ENCODE measurements around the gene L3MBTL4. TPM values are rescaled to one million over a fixed set of nuclear protein-coding genes. Genes with fewer than 3 reads are reported as not detected.

The L3MBTL4 gene
- total RNA-seq, 1 donor from 2014 or later: 0.26 TPM

GRCh38 chr18:6365385-6365784 lies 49.3 kb downstream of the L3MBTL4 start:
- Mint-ChIP-seq H3K27me3 (no peaks in the 10 kb centered on the region), H3K9me3 (no peaks in the 10 kb centered on the region), H3K4me3 (no peak overlapping the region), H3K36me3 (ENCODE audit: low read depth) (no peaks in the 10 kb centered on the region), H3K27ac (no peak overlapping the region), H3K4me1 (no peaks in the 10 kb centered on the region)
- no peak for DNase-seq
- intact Hi-C loops (cut with micrococcal nuclease): no loop called here

- Mint-ChIP-seq H3K27me3 (no peaks in the 10 kb centered on the region), H3K27ac (no peak overlapping the region), H3K4me1 (no peaks in the 10 kb centered on the region), H3K4me3 (no peak overlapping the region), H3K36me3 (ENCODE audit: low read depth) (no peaks in the 10 kb centered on the region), H3K9me3 (no peaks in the 10 kb centered on the region)
- no peak for DNase-seq
- intact Hi-C loops (cut with micrococcal nuclease): no loop called here
These were observed 51.5 kb downstream of the L3MBTL4 start for GRCh38 chr18:6363216-6363615.

- DNase-seq: no peak
- Mint-ChIP-seq H3K27ac (no peak overlapping the region), H3K4me1 (no peaks in the 10 kb centered on the region), H3K9me3 (no peaks in the 10 kb centered on the region), H3K27me3 (no peaks in the 10 kb centered on the region), H3K36me3 (ENCODE audit: low read depth) (no peaks in the 10 kb centered on the region), H3K4me3 (no peak overlapping the region)
- intact Hi-C loops (cut with micrococcal nuclease): no loop called here
These were observed 52.1 kb downstream of the L3MBTL4 start for GRCh38 chr18:6362559-6363129.

GRCh38 chr18:6357668-6358067 lies 57.0 kb downstream of the L3MBTL4 start:
- no peaks in the 10 kb centered on the region for H3K4me1 Mint-ChIP-seq
- intact Hi-C loops (cut with micrococcal nuclease): no loop called here
- no peak overlapping the region for H3K27ac Mint-ChIP-seq
- no peaks in the 10 kb centered on the region for H3K9me3 Mint-ChIP-seq
- no peak overlapping the region for H3K4me3 Mint-ChIP-seq
- H3K36me3 Mint-ChIP-seq (ENCODE audit: low read depth): no peaks in the 10 kb centered on the region
- no peak for DNase-seq
- no peaks in the 10 kb centered on the region for H3K27me3 Mint-ChIP-seq

- DNase-seq: no peak
- Mint-ChIP-seq H3K36me3 (ENCODE audit: low read depth) (no peaks in the 10 kb centered on the region), H3K27me3 (no peaks in the 10 kb centered on the region), H3K4me1 (no peaks in the 10 kb centered on the region), H3K27ac (no peak overlapping the region), H3K9me3 (no peaks in the 10 kb centered on the region), H3K4me3 (no peak overlapping the region)
- intact Hi-C loops (cut with micrococcal nuclease): no loop called here
These were observed 58.7 kb downstream of the L3MBTL4 start for GRCh38 chr18:6355789-6356589.

- no peak for DNase-seq
- no peaks in the 10 kb centered on the region for H3K27me3 Mint-ChIP-seq
- no peaks in the 10 kb centered on the region for H3K4me1 Mint-ChIP-seq
- H3K36me3 Mint-ChIP-seq (ENCODE audit: low read depth): no peaks in the 10 kb centered on the region
- intact Hi-C loops (cut with micrococcal nuclease): no loop called here
- H3K27ac Mint-ChIP-seq: no peak overlapping the region
- no peak overlapping the region for H3K4me3 Mint-ChIP-seq
- no peaks in the 10 kb centered on the region for H3K9me3 Mint-ChIP-seq
These were observed 62.4 kb downstream of the L3MBTL4 start for GRCh38 chr18:6352275-6352674.

- intact Hi-C loops (cut with micrococcal nuclease): no loop called here
- H3K36me3 Mint-ChIP-seq (ENCODE audit: low read depth): no peaks in the 10 kb centered on the region
- H3K27ac Mint-ChIP-seq: no peak overlapping the region
- H3K9me3 Mint-ChIP-seq: peaks cover 11% of the 10 kb centered on the region
- no peaks in the 10 kb centered on the region for H3K27me3 Mint-ChIP-seq
- H3K4me1 Mint-ChIP-seq: no peaks in the 10 kb centered on the region
- DNase-seq: no peak
- no peak overlapping the region for H3K4me3 Mint-ChIP-seq
These were observed 71.7 kb downstream of the L3MBTL4 start for GRCh38 chr18:6342990-6343389.

GRCh38 chr18:6341709-6342108 lies 73.0 kb downstream of the L3MBTL4 start:
- no peak for DNase-seq
- H3K27me3 Mint-ChIP-seq: no peaks in the 10 kb centered on the region
- peaks cover 11% of the 10 kb centered on the region for H3K9me3 Mint-ChIP-seq
- H3K27ac Mint-ChIP-seq: no peak overlapping the region
- H3K4me3 Mint-ChIP-seq: no peak overlapping the region
- H3K36me3 Mint-ChIP-seq (ENCODE audit: low read depth): no peaks in the 10 kb centered on the region
- intact Hi-C loops (cut with micrococcal nuclease): no loop called here
- no peaks in the 10 kb centered on the region for H3K4me1 Mint-ChIP-seq

GRCh38 chr18:6341303-6341702 lies 73.4 kb downstream of the L3MBTL4 start:
- intact Hi-C loops (cut with micrococcal nuclease): no loop called here
- Mint-ChIP-seq H3K4me3 (no peak overlapping the region), H3K36me3 (ENCODE audit: low read depth) (no peaks in the 10 kb centered on the region)

GRCh38 chr18:6340121-6340520 lies 74.6 kb downstream of the L3MBTL4 start:
- Mint-ChIP-seq H3K9me3 (peaks cover 11% of the 10 kb centered on the region), H3K4me3 (no peak overlapping the region), H3K4me1 (no peaks in the 10 kb centered on the region), H3K27ac (no peak overlapping the region), H3K27me3 (no peaks in the 10 kb centered on the region), H3K36me3 (ENCODE audit: low read depth) (no peaks in the 10 kb centered on the region)
- intact Hi-C loops (cut with micrococcal nuclease): no loop called here
- DNase-seq: no peak

More at GRCh38 chr18:6341303-6341702, 73.4 kb downstream of the L3MBTL4 start:
- Mint-ChIP-seq H3K9me3 (peaks cover 11% of the 10 kb centered on the region), H3K4me1 (no peaks in the 10 kb centered on the region), H3K27me3 (no peaks in the 10 kb centered on the region), H3K27ac (no peak overlapping the region)
- DNase-seq: no peak

- Mint-ChIP-seq H3K4me3 (no peak overlapping the region), H3K4me1 (no peaks in the 10 kb centered on the region), H3K9me3 (no peaks in the 10 kb centered on the region), H3K27ac (no peak overlapping the region), H3K27me3 (no peaks in the 10 kb centered on the region), H3K36me3 (ENCODE audit: low read depth) (no peaks in the 10 kb centered on the region)
- intact Hi-C loops (cut with micrococcal nuclease): no loop called here
- no peak for DNase-seq
These were observed 78.5 kb downstream of the L3MBTL4 start for GRCh38 chr18:6336239-6336638.

- intact Hi-C loops (cut with micrococcal nuclease): no loop called here
- Mint-ChIP-seq H3K4me3 (no peak overlapping the region), H3K9me3 (peaks cover 3% of the 10 kb centered on the region), H3K27ac (no peak overlapping the region), H3K27me3 (no peaks in the 10 kb centered on the region), H3K4me1 (no peaks in the 10 kb centered on the region), H3K36me3 (ENCODE audit: low read depth) (no peaks in the 10 kb centered on the region)
- no peak for DNase-seq
These were observed 80.7 kb downstream of the L3MBTL4 start for GRCh38 chr18:6333981-6334380.

GRCh38 chr18:6331872-6332271 lies 82.8 kb downstream of the L3MBTL4 start:
- Mint-ChIP-seq H3K4me3 (no peak overlapping the region), H3K27ac (no peak overlapping the region), H3K9me3 (peaks cover 3% of the 10 kb centered on the region), H3K27me3 (no peaks in the 10 kb centered on the region), H3K4me1 (no peaks in the 10 kb centered on the region), H3K36me3 (ENCODE audit: low read depth) (no peaks in the 10 kb centered on the region)
- intact Hi-C loops (cut with micrococcal nuclease): no loop called here
- no peak for DNase-seq

- no peak overlapping the region for H3K4me3 Mint-ChIP-seq
- H3K9me3 Mint-ChIP-seq: peaks cover 3% of the 10 kb centered on the region
- no peak overlapping the region for H3K27ac Mint-ChIP-seq
- H3K27me3 Mint-ChIP-seq: no peaks in the 10 kb centered on the region
- intact Hi-C loops (cut with micrococcal nuclease): no loop called here
- H3K36me3 Mint-ChIP-seq (ENCODE audit: low read depth): no peaks in the 10 kb centered on the region
- H3K4me1 Mint-ChIP-seq: no peaks in the 10 kb centered on the region
- no peak for DNase-seq
These were observed 83.9 kb downstream of the L3MBTL4 start for GRCh38 chr18:6330786-6331185.

- no peak overlapping the region for H3K4me3 Mint-ChIP-seq
- H3K9me3 Mint-ChIP-seq: peaks cover 3% of the 10 kb centered on the region
- no peaks in the 10 kb centered on the region for H3K36me3 Mint-ChIP-seq (ENCODE audit: low read depth)
These were observed 86.1 kb downstream of the L3MBTL4 start for GRCh38 chr18:6328621-6329010.

More at GRCh38 chr18:6328621-6329010, 86.1 kb downstream of the L3MBTL4 start:
- no peaks in the 10 kb centered on the region for H3K4me1 Mint-ChIP-seq
- H3K27me3 Mint-ChIP-seq: no peaks in the 10 kb centered on the region
- no peak for DNase-seq
- no peak overlapping the region for H3K27ac Mint-ChIP-seq
- intact Hi-C loops (cut with micrococcal nuclease): no loop called here

All from activated CD4-positive, alpha-beta T cell treated with anti-CD3 and anti-CD28 coated beads, Interleukin-2, amount 10 ng/mL, durations not matched to agents 24 days and 14 days (primary cell).